Stomach (tissue), 9 donors: Measurements from ENCODE around the gene RNF123. TPM values are rescaled to one million over a fixed set of nuclear protein-coding genes. Genes with fewer than 3 reads are reported as not detected.

Experiments
- DNase-seq, 2 donors: peaks; one replicate each; pipeline versions ENCODE4 v3.0.0 to v3.0.0-alpha.2; 2013 to 2019
- H3K27ac ChIP-seq, 5 donors: fragments of 200-600 bp in 4 of 5; sonication (generic) in 4 of 5; one replicate each; pipeline ENCODE4 v1.5.1; 2013 to 2019; ENCODE audit warnings: mild to moderate bottlenecking in 1 of 5, moderate library complexity in 1 of 5
- H3K27me3 ChIP-seq, 3 donors: fragments of 200-600 bp; sonication (generic); one replicate each; pipeline ENCODE4 v1.5.1; 2017 to 2019; ENCODE audit warnings: mixed run types in 1 of 3
- H3K36me3 ChIP-seq, 4 donors: fragments of 200-600 bp; sonication (generic); 1 replicate in 3 of 4; 2 replicates in 1 of 4; pipeline ENCODE4 v1.5.1; 2016 to 2019
- H3K4me1 ChIP-seq, 4 donors: fragments of 200-600 bp; sonication (generic); one replicate each; pipeline ENCODE4 v1.5.1; 2016 to 2019
- H3K4me3 ChIP-seq, 4 donors: fragments of 200-600 bp; sonication (generic) in 3 of 4; one replicate each; pipeline ENCODE4 v1.5.1; 2016 to 2019; ENCODE audit warnings: mild to moderate bottlenecking in 1 of 4
- H3K9me3 ChIP-seq, 4 donors: fragments of 200-600 bp; sonication (generic); one replicate each; pipeline ENCODE4 v1.5.1; 2016 to 2019
- CTCF ChIP-seq, 7 experiments: fragments of 450-650 bp in 4 of 7; fragments of 200-600 bp in 3 of 7; sonication (generic) in 3 of 7; IDR thresholded peaks; one replicate each; pipeline ENCODE4 v1.5.1; 2016 to 2019; ENCODE audit warnings: antibody characterized with exemption in 7 of 7, control low read depth in 2 of 7, mild to moderate bottlenecking in 1 of 7
- EP300 ChIP-seq: sonication (generic); formaldehyde crosslinking; IDR thresholded peaks from one replicate; pipeline ENCODE4 v1.6.1; 2017; ENCODE audit warnings: antibody characterized with exemption
- POLR2A ChIP-seq, 4 donors: fragments of 450-650 bp; IDR thresholded peaks; one replicate each; pipeline ENCODE4 v1.6.1; 2016; ENCODE audit warnings: antibody characterized with exemption in 4 of 4, control low read depth in 2 of 4, mild to moderate bottlenecking in 1 of 4, moderate library complexity in 1 of 4
- POLR2AphosphoS5 ChIP-seq, 3 donors: sonication (generic); formaldehyde crosslinking; IDR thresholded peaks; one replicate each; pipeline ENCODE4 v1.6.1; 2016; ENCODE audit warnings: antibody characterized with exemption in 3 of 3
- WGBS, 5 donors: extraction: QIAGEN DNeasy Blood & Tissue Kit in 3 of 5; methylation state at CpG; one replicate each; pipeline versions ENCODE4 v1.1.5 to v1.1.7; 2013 to 2018; 5-methylcytosine and 5-hydroxymethylcytosine counted together
- intact Hi-C: fragments of 100-400 bp; cut with DNase I; formaldehyde crosslinking; loops from one replicate; pipeline ENCODE4 v1.15.1; 2023; ENCODE audit warnings: low total_unique reads
- polyA plus RNA-seq, 3 donors: library from polyadenylated mRNA; stranded (reverse); fragments of 200-250 nt; gene quantifications; one replicate each; pipeline ENCODE4 v1.2.3, GENCODE V29; 2013
- total RNA-seq, 5 donors: library from RNA; depleted of rRNA; stranded (reverse); fragments of >200 nt; gene quantifications; one replicate each; pipeline versions ENCODE4 v1.1.0 to v1.2.3, GENCODE V29; 2014 to 2016
- donor health status: healthy with polysubstance abuse.
- donor health status: Bipolar disorder and iron deficiency.
- donor health status: healthy.

Gene RNF123
- total and polyA plus RNA-seq, 8 donors: 18.1 to 75.4 (median 26.6) TPM

- H3K27ac ChIP-seq: no peak overlapping the region
- 87 to 93% (median 89%) methylated on average over 30 to 36 of the region's 36 CpGs for whole genome bisulfite sequencing, 5 donors
- no peak for DNase-seq
Observed at GRCh38 chr3:49652218-49652902, 37.0 kb upstream of the RNF123 start.

GRCh38 chr3:49652903-49653415, 36.4 kb upstream of the RNF123 start:
- intact Hi-C loops: no loop called here
- no peaks in the 10 kb centered on the region for H3K36me3 ChIP-seq
- H3K9me3 ChIP-seq: no peaks in the 10 kb centered on the region
- no peak for DNase-seq
- TF ChIP-seq EP300 (no peak), POLR2A (IDR thresholded peaks at IDR 0.05) (no peak), CTCF (IDR thresholded peaks at IDR 0.05) (no peak), POLR2AphosphoS5 (IDR thresholded peaks at IDR 0.05) (no peak)
- peaks cover 0 to 8% (median 0%) of the 10 kb centered on the region in 4 donors for H3K4me1 ChIP-seq
- H3K27ac ChIP-seq: no peak overlapping the region
- WGBS, 5 donors: 85 to 89% (median 85%) methylated on average over 13 to 21 of the region's 21 CpGs
- H3K27me3 ChIP-seq: peaks cover 0 to 10% (median 0%) of the 10 kb centered on the region in 3 donors
- no peak overlapping the region for H3K4me3 ChIP-seq

More at GRCh38 chr3:49652218-49652902, 37.0 kb upstream of the RNF123 start:
- H3K27me3 ChIP-seq: peaks cover 0 to 10% (median 0%) of the 10 kb centered on the region in 3 donors
- TF ChIP-seq POLR2AphosphoS5 (IDR thresholded peaks at IDR 0.05) (no peak), POLR2A (IDR thresholded peaks at IDR 0.05) (no peak), EP300 (no peak), CTCF (IDR thresholded peaks at IDR 0.05) (no peak)
- peaks cover 0 to 14% (median 0%) of the 10 kb centered on the region in 4 donors for H3K4me1 ChIP-seq
- intact Hi-C loops: no loop called here
- no peaks in the 10 kb centered on the region for H3K9me3 ChIP-seq
- no peak overlapping the region for H3K4me3 ChIP-seq
- H3K36me3 ChIP-seq: no peaks in the 10 kb centered on the region

GRCh38 chr3:49653621-49654020, 35.7 kb upstream of the RNF123 start:
- Histone ChIP-seq H3K4me3 (no peak overlapping the region), H3K27me3 (peaks cover 0 to 10% (median 0%) of the 10 kb centered on the region in 3 donors), H3K27ac (no peak overlapping the region), H3K4me1 (peaks cover 0 to 6% (median 0%) of the 10 kb centered on the region in 4 donors), H3K9me3 (no peaks in the 10 kb centered on the region), H3K36me3 (no peaks in the 10 kb centered on the region)
- 77 to 86% (median 80%) methylated on average over 6 to 8 of the region's 8 CpGs for WGBS, 5 donors
- DNase-seq: no peak
- no peak for TF ChIP-seq EP300
- TF ChIP-seq POLR2A (IDR thresholded peaks at IDR 0.05): no peak
- no peak for TF ChIP-seq POLR2AphosphoS5 (IDR thresholded peaks at IDR 0.05)
- no peak for TF ChIP-seq CTCF (IDR thresholded peaks at IDR 0.05)
- intact Hi-C loops: no loop called here

- Histone ChIP-seq H3K4me1 (peaks cover 0 to 6% (median 0%) of the 10 kb centered on the region in 4 donors), H3K27ac (no peak overlapping the region), H3K36me3 (no peaks in the 10 kb centered on the region), H3K9me3 (no peaks in the 10 kb centered on the region), H3K27me3 (peaks cover 0 to 10% (median 0%) of the 10 kb centered on the region in 3 donors), H3K4me3 (no peak overlapping the region)
- intact Hi-C loops: no loop called here
- DNase-seq: no peak
- WGBS, 5 donors: 85 to 95% (median 92%) methylated on average over 10 to 17 of the region's 17 CpGs
- no peak for TF ChIP-seq POLR2AphosphoS5 (IDR thresholded peaks at IDR 0.05)
- TF ChIP-seq POLR2A (IDR thresholded peaks at IDR 0.05): no peak
- no peak for TF ChIP-seq CTCF (IDR thresholded peaks at IDR 0.05)
- TF ChIP-seq EP300: no peak
Observed at GRCh38 chr3:49654176-49654825, 35.1 kb upstream of the RNF123 start.
